Measurements from ENCODE around the gene NLGN2.

Gene NLGN2

DNA sequence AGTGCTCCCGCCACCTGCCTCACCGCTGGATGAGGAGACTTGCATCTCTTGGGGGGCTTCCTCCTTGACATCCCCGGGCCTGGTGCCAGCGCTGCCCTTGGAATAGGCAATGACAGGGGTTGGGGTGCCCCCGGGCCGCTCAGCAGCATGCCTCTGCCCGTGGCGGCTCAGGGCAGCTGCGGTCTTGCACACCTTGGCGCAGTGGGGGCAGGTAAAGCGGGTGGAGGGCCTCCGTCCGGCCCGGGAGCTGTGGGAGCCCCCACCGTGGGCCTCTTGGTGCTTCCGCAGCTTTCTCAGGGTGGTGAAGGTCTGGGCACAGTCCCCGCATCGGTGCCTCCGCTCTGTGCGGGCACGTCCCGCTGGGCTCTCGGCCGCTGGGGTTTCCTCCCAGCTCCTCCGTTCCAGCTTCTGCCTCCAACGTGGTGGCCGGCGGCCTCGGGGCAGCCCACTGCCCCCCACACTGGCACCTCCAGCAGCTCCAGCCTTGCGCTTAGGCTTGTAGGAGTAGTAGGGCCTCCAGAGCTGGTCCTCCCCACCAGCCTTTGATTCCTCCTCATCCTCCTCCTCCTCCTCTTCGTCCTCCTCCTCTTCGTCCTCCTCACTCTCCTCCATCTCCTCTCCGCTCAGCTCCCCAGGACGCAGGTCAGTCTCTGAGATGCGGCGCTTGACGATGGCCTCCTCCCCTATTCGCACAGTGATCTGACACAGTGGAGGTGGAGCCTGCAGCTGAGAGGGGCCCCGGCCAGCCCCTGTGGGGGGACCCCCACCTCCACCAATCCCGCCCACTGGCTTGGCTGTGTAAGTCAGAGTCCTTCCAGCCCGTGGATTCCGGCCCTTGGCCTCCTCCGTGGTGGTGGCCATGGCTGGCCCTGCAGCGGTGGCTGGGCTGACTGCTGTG lies 55.1 kb downstream of the NLGN2 start:
- TF ChIP-seq CTCF (conservative IDR thresholded peaks at IDR 0.05; ENCODE audit: low read length), result no peak
- H3K4me3 ChIP-seq (ENCODE audit: low read length), result no peak overlapping the region
- DNase-seq (ENCODE audit: low read depth), result no peak

- no peak overlapping the region for H3K4me3 ChIP-seq (ENCODE audit: low read length)
- no peak for TF ChIP-seq CTCF (conservative IDR thresholded peaks at IDR 0.05; ENCODE audit: low read length)
- no peak for DNase-seq (ENCODE audit: low read depth)
Observed at GRCh38 chr17:7463372-7463846, 55.8 kb downstream of the NLGN2 start.

- H3K4me3 ChIP-seq (ENCODE audit: low read length), result no peak overlapping the region
- no peak for DNase-seq (ENCODE audit: low read depth)
- no peak for TF ChIP-seq CTCF (conservative IDR thresholded peaks at IDR 0.05; ENCODE audit: low read length)
Observed at GRCh38 chr17:7464081-7464480, 56.4 kb downstream of the NLGN2 start.

- no peak for TF ChIP-seq CTCF (conservative IDR thresholded peaks at IDR 0.05; ENCODE audit: low read length)
- no peak overlapping the region for H3K4me3 ChIP-seq (ENCODE audit: low read length)
- no peak for DNase-seq (ENCODE audit: low read depth)
Observed at GRCh38 chr17:7465597-7466275, 58.1 kb downstream of the NLGN2 start.

DNA sequence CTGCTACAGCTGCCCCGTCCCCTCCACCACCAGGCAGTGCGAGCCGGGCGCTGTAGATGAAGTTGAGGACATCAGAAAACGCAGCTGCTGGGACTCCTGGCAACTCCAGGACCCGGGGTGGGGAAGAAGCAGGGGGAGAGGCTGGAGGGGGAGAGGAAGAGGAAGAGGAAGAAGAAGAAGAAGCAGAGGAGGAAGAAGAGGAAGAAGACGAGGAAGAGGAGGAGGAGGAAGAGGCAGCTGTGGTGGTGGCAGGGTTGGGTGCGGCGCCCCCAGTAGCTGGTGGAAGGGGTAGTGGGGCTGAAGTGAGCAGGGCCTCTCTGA lies 58.6 kb downstream of the NLGN2 start:
- DNase-seq (ENCODE audit: low read depth), result no peak
- no peak for TF ChIP-seq CTCF (conservative IDR thresholded peaks at IDR 0.05; ENCODE audit: low read length)
- no peak overlapping the region for H3K4me3 ChIP-seq (ENCODE audit: low read length)

DNA sequence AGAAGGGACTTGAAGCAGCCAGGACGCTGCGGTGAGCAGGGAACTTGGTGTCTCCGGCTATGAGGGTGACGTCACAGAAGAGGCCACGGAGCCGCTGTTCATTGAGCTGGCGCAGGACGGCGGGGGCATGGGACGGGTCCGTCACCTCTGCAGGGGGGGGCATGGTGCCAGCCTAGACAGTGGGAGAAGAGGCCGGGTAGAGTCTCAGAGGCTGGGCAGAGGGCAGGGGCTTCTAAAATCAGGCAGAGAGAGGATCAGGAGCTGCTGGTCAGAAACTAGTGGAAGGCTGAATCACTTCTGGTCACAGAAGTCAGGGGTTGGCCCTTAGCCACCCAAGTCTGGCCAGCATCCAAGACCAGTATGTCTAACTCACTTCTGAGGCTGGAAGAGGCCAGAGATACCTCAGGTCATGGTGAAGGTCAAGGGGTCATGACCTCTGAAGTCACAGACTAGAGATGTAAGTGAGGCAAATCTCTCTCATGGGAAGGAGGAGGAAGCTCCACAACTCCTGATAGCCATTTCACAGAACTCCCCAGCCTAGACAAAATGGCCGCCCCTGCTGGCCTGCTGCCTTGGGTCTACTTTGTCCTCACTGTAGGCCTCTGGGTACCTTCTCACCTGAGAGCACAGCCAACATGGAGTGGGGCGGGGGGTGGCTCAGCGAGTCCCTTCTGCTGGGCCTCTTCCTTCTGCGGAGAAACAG lies 59.1 kb downstream of the NLGN2 start:
- H3K4me3 ChIP-seq (ENCODE audit: low read length), result no peak overlapping the region

More for the DNA sequence above, 59.1 kb downstream of the NLGN2 start:
- no peak for TF ChIP-seq CTCF (conservative IDR thresholded peaks at IDR 0.05; ENCODE audit: low read length)
- DNase-seq (ENCODE audit: low read depth), result peak; percentile 50
